G401 (cell line): ENCODE data around the gene ANO10. TPM values are rescaled to one million over a fixed set of nuclear protein-coding genes. Genes with fewer than 3 reads are reported as not detected.

Experiments used
- total RNA-seq: library from RNA; depleted of rRNA; stranded (reverse); fragments of >200 nt; shearing (Covaris generic); gene quantifications from 2 replicates; pipeline ENCODE4 v1.2.3, GENCODE V29; 2014; rRNA removed

ANO10 gene
- total RNA-seq, 1 experiment from 2014 or later: 24.1 TPM

Other genes starting within 250 kb of the ANO10 start
- gene ABHD5, start 68.9 kb upstream of the ANO10 start, total RNA-seq: 20.9 and 25.3 TPM in 2 replicates